GM12892 (cell line): ENCODE measurements around the gene BHLHE40.
A peak's percentile ranks its signal among the peaks of the same experiment; 100 is the strongest.

Source experiments
- DNase-seq: peaks from one replicate; pipeline ENCODE4 v3.0.0; 2011; ENCODE audit not compliant: insufficient read length
- FAIRE-seq: peaks from 2 replicates; lab custom pipeline; 2011; peaks lifted over from hg19 to GRCh38; lab: Jason Lieb, UNC
- POLR2A ChIP-seq: IDR thresholded peaks from 2 replicates; pipeline ENCODE4 v1.6.1; 2011; ENCODE audit warnings: low read depth, low read length, control low read depth
- POLR2AphosphoS5 ChIP-seq: IDR thresholded peaks from 2 replicates; pipeline ENCODE4 v1.6.1; 2011; ENCODE audit warnings: low read depth, low read length, control low read depth
- TAF1 ChIP-seq: IDR thresholded peaks from 2 replicates; pipeline ENCODE4 v1.6.1; 2011; ENCODE audit warnings: low read depth, mild to moderate bottlenecking, control low read depth, low read length, borderline replicate concordance

The BHLHE40 gene

GRCh38 chr3:4981294-4981664, 2.0 kb downstream of the BHLHE40 start:
- no peak for FAIRE-seq

GRCh38 chr3:4981665-4982494, 2.6 kb downstream of the BHLHE40 start:
- DNase-seq = no peak
- TF ChIP-seq TAF1 (no peak), POLR2A (0 out of 2 replicates have a peak, but pooled peaks have one; percentile 14), POLR2AphosphoS5 (peak; percentile 59; the same call in 1 of the 2 replicates)
- peak; percentile 5 for FAIRE-seq

More at GRCh38 chr3:4981294-4981664, 2.0 kb downstream of the BHLHE40 start:
- DNase-seq = no peak
- TF ChIP-seq POLR2A (no peak), POLR2AphosphoS5 (peak; percentile 5; the same call in 1 of the 2 replicates)

- TF ChIP-seq POLR2AphosphoS5 (peak; percentile 82), TAF1 (no peak), POLR2A (peak; percentile 65)
- FAIRE-seq (no peak), DNase-seq (no peak)
Measured at GRCh38 chr3:4982773-4983738, 3.8 kb downstream of the BHLHE40 start.

- FAIRE-seq (peak; percentile 44), DNase-seq (no peak)
- TF ChIP-seq POLR2A (peak; percentile 95), TAF1 (peak; percentile 81), POLR2AphosphoS5 (peak; percentile 97)
Measured at GRCh38 chr3:4983739-4984510, 4.7 kb downstream of the BHLHE40 start.

- TF ChIP-seq TAF1 (no peak), POLR2AphosphoS5 (0 out of 2 replicates have a peak, but pooled peaks have one; percentile 2)
- FAIRE-seq = no peak
- no peak for DNase-seq
Measured at GRCh38 chr3:4984511-4984864, 5.3 kb downstream of the BHLHE40 start.

GRCh38 chr3:4985330-4986174, 6.3 kb downstream of the BHLHE40 start:
- TF ChIP-seq POLR2A (peak; percentile 73), POLR2AphosphoS5 (peak; percentile 88), TAF1 (no peak)
- DNase-seq = no peak
- no peak for FAIRE-seq

GRCh38 chr3:4986175-4986781, 7.0 kb downstream of the BHLHE40 start:
- FAIRE-seq (no peak), DNase-seq (no peak)
- TF ChIP-seq TAF1 (no peak), POLR2A (no peak), POLR2AphosphoS5 (no peak)

GRCh38 chr3:4986782-4987537, 7.7 kb downstream of the BHLHE40 start:
- DNase-seq (peak; percentile 68), FAIRE-seq (peak; percentile 70)
- TF ChIP-seq POLR2A (peak; percentile 78; the same call in 1 of the 2 replicates), POLR2AphosphoS5 (no peak), TAF1 (peak; percentile 54)

- FAIRE-seq (no peak), DNase-seq (no peak)
- TF ChIP-seq POLR2A (no peak; the same call in 1 of the 2 replicates), TAF1 (no peak), POLR2AphosphoS5 (no peak)
Measured at GRCh38 chr3:4987538-4988296, 8.5 kb downstream of the BHLHE40 start.
